NCI-H446 (cell line): ENCODE measurements around the gene MIER2.
A peak's percentile ranks its signal among the peaks of the same experiment; 100 is the strongest.

Experiments
- DNase-seq, 2 experiments: peaks; one replicate each; lab custom pipeline; 2025; lab: John Stamatoyannopoulos, UW

MIER2 gene

GRCh38 chr19:307111-307531 lies 37.5 kb downstream of the MIER2 start:
- DNase-seq = no peak

- no peak for DNase-seq
Measured at GRCh38 chr19:306151-306900, 38.3 kb downstream of the MIER2 start.

GRCh38 chr19:305240-306150 lies 39.1 kb downstream of the MIER2 start:
- DNase-seq = no peak

GRCh38 chr19:296476-297225 lies 47.9 kb downstream of the MIER2 start:
- DNase-seq = no peak

- no peak for DNase-seq
Measured at GRCh38 chr19:295687-296370, 48.8 kb downstream of the MIER2 start.

GRCh38 chr19:294946-295686 lies 49.5 kb downstream of the MIER2 start:
- DNase-seq = peak in 1 of 2 experiments; percentile 39

GRCh38 chr19:294341-294945 lies 50.2 kb downstream of the MIER2 start:
- DNase-seq = no peak

GRCh38 chr19:293436-294110 lies 51.0 kb downstream of the MIER2 start:
- DNase-seq = no peak

- no peak for DNase-seq
Measured at GRCh38 chr19:292951-293350, 51.6 kb downstream of the MIER2 start.

GRCh38 chr19:292281-292884 lies 52.2 kb downstream of the MIER2 start:
- DNase-seq = no peak

GRCh38 chr19:291561-292280 lies 52.9 kb downstream of the MIER2 start:
- DNase-seq = no peak

GRCh38 chr19:291006-291521 lies 53.5 kb downstream of the MIER2 start, which contains the start of gene PLPP2:
Gene PLPP2, minus strand, starts transcription at chr19:291403. Its CDS starts 67 bp downstream, at chr19:291336.
- no peak for DNase-seq

GRCh38 chr19:290372-291005 lies 54.1 kb downstream of the MIER2 start:
- DNase-seq = no peak

GRCh38 chr19:289651-290371 lies 54.8 kb downstream of the MIER2 start:
- DNase-seq = no peak

- DNase-seq = no peak
Measured at GRCh38 chr19:288911-289310, 55.7 kb downstream of the MIER2 start.

- no peak for DNase-seq
Measured at GRCh38 chr19:287381-287871, 57.2 kb downstream of the MIER2 start.

- no peak for DNase-seq
Measured at GRCh38 chr19:283395-283794, 61.2 kb downstream of the MIER2 start.
